ENCODE data around the gene RGMB. TPM values are rescaled to one million over a fixed set of nuclear protein-coding genes. Genes with fewer than 3 reads are reported as not detected.
A peak's percentile ranks its signal among the peaks of the same experiment; 100 is the strongest.

The RGMB gene
- total and polyA plus RNA-seq, 7 donors: 8.2 to 25.7 (median 14.1) TPM

GRCh38 chr5:98791898-98792580 lies 18.6 kb downstream of the RGMB start:
- TF ChIP-seq, protein P1, sequence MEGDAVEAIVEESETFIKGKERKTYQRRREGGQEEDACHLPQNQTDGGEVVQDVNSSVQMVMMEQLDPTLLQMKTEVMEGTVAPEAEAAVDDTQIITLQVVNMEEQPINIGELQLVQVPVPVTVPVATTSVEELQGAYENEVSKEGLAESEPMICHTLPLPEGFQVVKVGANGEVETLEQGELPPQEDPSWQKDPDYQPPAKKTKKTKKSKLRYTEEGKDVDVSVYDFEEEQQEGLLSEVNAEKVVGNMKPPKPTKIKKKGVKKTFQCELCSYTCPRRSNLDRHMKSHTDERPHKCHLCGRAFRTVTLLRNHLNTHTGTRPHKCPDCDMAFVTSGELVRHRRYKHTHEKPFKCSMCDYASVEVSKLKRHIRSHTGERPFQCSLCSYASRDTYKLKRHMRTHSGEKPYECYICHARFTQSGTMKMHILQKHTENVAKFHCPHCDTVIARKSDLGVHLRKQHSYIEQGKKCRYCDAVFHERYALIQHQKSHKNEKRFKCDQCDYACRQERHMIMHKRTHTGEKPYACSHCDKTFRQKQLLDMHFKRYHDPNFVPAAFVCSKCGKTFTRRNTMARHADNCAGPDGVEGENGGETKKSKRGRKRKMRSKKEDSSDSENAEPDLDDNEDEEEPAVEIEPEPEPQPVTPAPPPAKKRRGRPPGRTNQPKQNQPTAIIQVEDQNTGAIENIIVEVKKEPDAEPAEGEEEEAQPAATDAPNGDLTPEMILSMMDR (IDR thresholded peaks at IDR 0.05): no peak
- no peak overlapping the region for H3K27ac ChIP-seq
- 48 to 57% (median 51%) methylated on average over 7 of the region's 7 CpGs for WGBS, 3 donors
- H3K9me3 ChIP-seq: no peaks in the 10 kb centered on the region
- intact Hi-C loops (cut with DNase I): loop anchor here in 1 of 2 donors (10.0 kb wide), 1 partner anchor 1607 kb away; the partner anchor contains the start of gene RIOK2
- DNase-seq (no peak), ATAC-seq (no peak)
- peaks cover 67% of the 10 kb centered on the region for H3K4me1 ChIP-seq
- H3K4me3 ChIP-seq: no peak overlapping the region
- H3K27me3 ChIP-seq (ENCODE audit: insufficient read depth in 3 of 3, low read length in 2 of 3): no peaks in the 10 kb centered on the region
- H3K36me3 ChIP-seq (ENCODE audit: insufficient read depth in 1 of 2, low read depth in 1 of 2): peaks cover 0 to 10% of the 10 kb centered on the region in 2 donors

DNA sequence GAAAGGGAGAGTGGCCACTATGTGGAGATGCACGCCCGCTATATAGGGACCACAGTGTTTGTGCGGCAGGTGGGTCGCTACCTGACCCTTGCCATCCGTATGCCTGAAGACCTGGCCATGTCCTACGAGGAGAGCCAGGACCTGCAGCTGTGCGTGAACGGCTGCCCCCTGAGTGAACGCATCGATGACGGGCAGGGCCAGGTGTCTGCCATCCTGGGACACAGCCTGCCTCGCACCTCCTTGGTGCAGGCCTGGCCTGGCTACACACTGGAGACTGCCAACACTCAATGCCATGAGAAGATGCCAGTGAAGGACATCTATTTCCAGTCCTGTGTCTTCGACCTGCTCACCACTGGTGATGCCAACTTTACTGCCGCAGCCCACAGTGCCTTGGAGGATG lies 19.8 kb downstream of the RGMB start:
- H3K9me3 ChIP-seq: no peaks in the 10 kb centered on the region
- H3K27me3 ChIP-seq (ENCODE audit: insufficient read depth in 3 of 3, low read length in 2 of 3): no peaks in the 10 kb centered on the region
- DNase-seq (peak in 1 of 2 donors; percentile 53), ATAC-seq (peak; percentile 42 to 72 (median 54))
- intact Hi-C loops (cut with DNase I): loop anchor here in 1 of 2 donors (10.0 kb wide), 1 partner anchor 1608 kb away; the partner anchor contains the start of gene RIOK2
- H3K36me3 ChIP-seq (ENCODE audit: insufficient read depth in 1 of 2, low read depth in 1 of 2): peaks cover 0 to 10% of the 10 kb centered on the region in 2 donors
- H3K4me1 ChIP-seq: peaks cover 55% of the 10 kb centered on the region
- TF ChIP-seq, protein P1 (IDR thresholded peaks at IDR 0.05): no peak
- 57 to 72% (median 67%) methylated on average over 14 of the region's 14 CpGs for WGBS, 3 donors
- no peak overlapping the region for H3K27ac ChIP-seq
- no peak overlapping the region for H3K4me3 ChIP-seq

DNA sequence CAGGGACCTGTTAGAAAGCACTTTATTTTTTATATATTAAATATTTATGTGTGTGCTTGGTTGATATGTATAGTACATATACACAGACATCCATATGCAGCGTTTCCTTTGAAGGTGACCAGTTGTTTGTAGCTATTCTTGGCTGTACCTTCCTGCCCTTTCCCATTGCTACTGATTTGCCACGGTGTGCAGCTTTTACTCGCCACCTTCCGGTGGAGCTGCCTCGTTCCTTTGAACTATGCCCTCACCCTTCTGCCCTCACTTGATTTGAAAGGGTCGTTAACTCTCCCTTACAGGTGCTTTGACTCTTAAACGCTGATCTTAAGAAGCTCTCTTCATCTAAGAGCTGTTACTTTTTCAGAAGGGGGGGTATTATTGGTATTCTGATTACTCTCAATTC lies 20.5 kb downstream of the RGMB start:
- no peak for DNase-seq
- no peak overlapping the region for H3K27ac ChIP-seq
- H3K4me3 ChIP-seq: no peak overlapping the region
- no peaks in the 10 kb centered on the region for H3K27me3 ChIP-seq (ENCODE audit: insufficient read depth in 3 of 3, low read length in 2 of 3)
- 56 to 77% (median 67%) methylated on average over 7 of the region's 7 CpGs for WGBS, 3 donors
- no peak for ATAC-seq
- TF ChIP-seq, protein P1 (IDR thresholded peaks at IDR 0.05): no peak
- H3K36me3 ChIP-seq (ENCODE audit: insufficient read depth in 1 of 2, low read depth in 1 of 2): peaks cover 0 to 10% of the 10 kb centered on the region in 2 donors
- peaks cover 48% of the 10 kb centered on the region for H3K4me1 ChIP-seq
- no peaks in the 10 kb centered on the region for H3K9me3 ChIP-seq
- intact Hi-C loops (cut with DNase I): loop anchor here in 1 of 2 donors (10.0 kb wide), 1 partner anchor 1609 kb away; the partner anchor contains the start of gene RIOK2

- DNase-seq (no peak), ATAC-seq (no peak)
- no peaks in the 10 kb centered on the region for H3K9me3 ChIP-seq
- H3K4me1 ChIP-seq: peaks cover 42% of the 10 kb centered on the region
- H3K4me3 ChIP-seq: no peak overlapping the region
- H3K27ac ChIP-seq: no peak overlapping the region
- H3K27me3 ChIP-seq (ENCODE audit: insufficient read depth in 3 of 3, low read length in 2 of 3): no peaks in the 10 kb centered on the region
- intact Hi-C loops (cut with DNase I): loop anchor here in 1 of 2 donors (10.0 kb wide), 1 partner anchor 1610 kb away; the partner anchor contains the start of gene RIOK2
- H3K36me3 ChIP-seq (ENCODE audit: insufficient read depth in 1 of 2, low read depth in 1 of 2): peaks cover 0 to 10% of the 10 kb centered on the region in 2 donors
- WGBS, 3 donors: 74 to 78% (median 76%) methylated on average over 9 of the region's 9 CpGs
- TF ChIP-seq, protein P1 (IDR thresholded peaks at IDR 0.05): no peak
Measured at GRCh38 chr5:98794414-98795080, 21.1 kb downstream of the RGMB start.

Data from psoas muscle (tissue), 8 donors.